Measurements from ENCODE around the gene MBP. TPM values are rescaled to one million over a fixed set of nuclear protein-coding genes. Genes with fewer than 3 reads are reported as not detected.
A peak's percentile ranks its signal among the peaks of the same experiment; 100 is the strongest.

MBP gene
- total RNA-seq, 4 donors from 2014 or later = 44.0 to 68.0 (median 60.2) TPM

DNA sequence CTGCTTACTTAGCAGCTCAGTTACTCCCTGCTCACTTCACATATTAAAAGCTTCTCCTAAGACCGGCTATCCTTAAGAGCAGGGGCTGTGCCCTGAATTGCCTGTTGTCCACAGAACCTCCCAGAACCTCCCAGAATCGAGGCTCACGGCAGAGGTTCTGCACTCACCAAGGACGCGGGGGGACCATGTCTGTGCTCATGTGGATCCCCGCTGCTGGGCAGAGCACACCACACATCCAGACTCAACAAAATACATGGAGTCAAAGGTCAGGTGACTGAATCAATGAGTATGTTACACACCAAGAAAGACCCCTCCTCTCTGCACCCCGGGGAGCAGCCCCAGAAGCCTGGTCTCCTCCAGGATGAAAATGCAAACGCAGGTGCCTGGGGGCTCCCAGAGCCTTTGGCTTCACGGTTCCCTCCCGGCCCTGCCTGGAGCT lies 149.0 kb downstream of the MBP start:
- Histone ChIP-seq H3K4me1 (peaks cover 30 to 33% of the 10 kb centered on the region in 2 donors), H3K9me3 (no peaks in the 10 kb centered on the region), H3K27ac (no peak overlapping the region), H3K36me3 (no peaks in the 10 kb centered on the region), H3K4me3 (replicated peaks in 1 of 3) (no peak overlapping the region), H3K27me3 (no peaks in the 10 kb centered on the region)
- DNase-seq = no peak
- 54 to 58% methylated on average over 9 to 10 of the region's 10 CpGs for WGBS, 2 donors
- TF ChIP-seq, protein P1, sequence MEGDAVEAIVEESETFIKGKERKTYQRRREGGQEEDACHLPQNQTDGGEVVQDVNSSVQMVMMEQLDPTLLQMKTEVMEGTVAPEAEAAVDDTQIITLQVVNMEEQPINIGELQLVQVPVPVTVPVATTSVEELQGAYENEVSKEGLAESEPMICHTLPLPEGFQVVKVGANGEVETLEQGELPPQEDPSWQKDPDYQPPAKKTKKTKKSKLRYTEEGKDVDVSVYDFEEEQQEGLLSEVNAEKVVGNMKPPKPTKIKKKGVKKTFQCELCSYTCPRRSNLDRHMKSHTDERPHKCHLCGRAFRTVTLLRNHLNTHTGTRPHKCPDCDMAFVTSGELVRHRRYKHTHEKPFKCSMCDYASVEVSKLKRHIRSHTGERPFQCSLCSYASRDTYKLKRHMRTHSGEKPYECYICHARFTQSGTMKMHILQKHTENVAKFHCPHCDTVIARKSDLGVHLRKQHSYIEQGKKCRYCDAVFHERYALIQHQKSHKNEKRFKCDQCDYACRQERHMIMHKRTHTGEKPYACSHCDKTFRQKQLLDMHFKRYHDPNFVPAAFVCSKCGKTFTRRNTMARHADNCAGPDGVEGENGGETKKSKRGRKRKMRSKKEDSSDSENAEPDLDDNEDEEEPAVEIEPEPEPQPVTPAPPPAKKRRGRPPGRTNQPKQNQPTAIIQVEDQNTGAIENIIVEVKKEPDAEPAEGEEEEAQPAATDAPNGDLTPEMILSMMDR (IDR thresholded peaks at IDR 0.05) = no peak
- TF ChIP-seq POLR2A (IDR thresholded peaks at IDR 0.05) = no peak
- intact Hi-C loops (cut with DNase I) = loop anchor here (5.0 to 10.0 kb wide), 2 partner anchors 61 to 179 kb away; no protein-coding TSS in a partner anchor

DNA sequence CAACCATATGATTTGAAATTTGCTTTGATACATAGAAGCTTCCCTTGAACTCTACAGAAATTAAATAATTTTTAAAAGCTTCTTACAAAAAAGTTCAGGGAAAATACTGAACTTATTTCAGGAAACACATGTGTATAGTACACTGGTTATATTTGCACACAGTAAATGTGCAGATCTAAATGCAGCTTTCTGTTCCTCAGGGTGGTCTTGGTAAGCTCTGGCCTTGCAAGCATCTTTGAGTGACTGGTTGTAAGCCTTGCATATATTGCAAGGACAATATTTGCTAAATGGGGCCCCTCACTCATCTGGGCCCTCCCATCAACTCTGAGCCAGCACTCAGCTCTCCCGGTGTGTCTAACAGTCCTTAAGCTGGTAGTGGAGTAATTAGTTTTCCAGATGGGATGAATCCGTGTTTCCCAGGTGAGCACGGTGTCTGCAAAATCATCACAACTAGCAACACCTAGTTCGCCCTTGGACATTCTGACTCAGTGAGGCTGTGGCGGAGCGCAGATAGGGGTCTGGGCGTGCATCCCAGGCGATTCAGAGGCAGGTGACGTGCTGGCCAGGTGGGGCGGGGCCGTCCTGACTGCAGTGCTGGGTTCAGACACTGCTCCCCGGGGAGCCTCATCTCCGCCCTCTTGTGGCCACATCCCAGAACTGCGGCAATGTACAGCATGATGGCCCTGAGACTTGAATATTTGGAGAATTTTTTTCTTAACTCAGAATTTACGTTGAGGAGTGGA lies 149.6 kb downstream of the MBP start:
- no peak overlapping the region for H3K27ac ChIP-seq
- H3K4me1 ChIP-seq = peaks cover 34 to 35% of the 10 kb centered on the region in 2 donors
- TF ChIP-seq, protein P1 (IDR thresholded peaks at IDR 0.05) = peak; percentile 84 to 95 (median 86)
- no peak for TF ChIP-seq POLR2A (IDR thresholded peaks at IDR 0.05)
- H3K36me3 ChIP-seq = no peaks in the 10 kb centered on the region
- no peaks in the 10 kb centered on the region for H3K9me3 ChIP-seq
- peak; percentile 89 to 92 for DNase-seq
- no peaks in the 10 kb centered on the region for H3K27me3 ChIP-seq
- whole genome bisulfite sequencing, 2 donors = 14 to 23% methylated on average over 14 to 15 of the region's 15 CpGs
- intact Hi-C loops (cut with DNase I) = loop anchor here (5.0 to 10.0 kb wide), 2 partner anchors 61 to 178 kb away; no protein-coding TSS in a partner anchor
- no peak overlapping the region for H3K4me3 ChIP-seq (replicated peaks in 1 of 3)

DNA sequence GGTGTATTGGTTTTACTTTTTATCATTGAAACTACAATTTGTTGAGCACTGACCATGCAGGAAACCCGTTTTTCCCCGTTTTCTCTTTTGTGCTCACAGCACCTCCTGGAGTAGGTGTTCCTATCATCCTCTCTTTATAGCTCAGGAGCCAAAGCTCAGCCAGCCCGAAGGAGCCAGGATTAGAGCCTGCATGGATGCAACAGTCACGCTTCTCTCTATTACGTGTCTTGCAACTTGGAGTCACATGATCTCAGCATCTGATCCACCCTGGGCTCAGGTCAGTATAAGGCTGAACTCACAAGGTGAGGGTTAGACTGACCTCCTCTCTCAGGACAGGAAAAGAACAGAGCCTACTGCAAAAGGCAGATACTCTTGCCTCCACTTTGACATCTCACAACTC lies 150.5 kb downstream of the MBP start:
- Histone ChIP-seq H3K36me3 (no peaks in the 10 kb centered on the region), H3K9me3 (no peaks in the 10 kb centered on the region), H3K27me3 (no peaks in the 10 kb centered on the region), H3K27ac (peak overlapping the region in 2 of 3 donors; percentile 61 to 72), H3K4me1 (peaks cover 41 to 44% of the 10 kb centered on the region in 2 donors), H3K4me3 (replicated peaks in 1 of 3) (no peak overlapping the region)
- TF ChIP-seq POLR2A (IDR thresholded peaks at IDR 0.05) = no peak
- TF ChIP-seq, protein P1 (IDR thresholded peaks at IDR 0.05) = no peak
- DNase-seq = no peak
- WGBS, 2 donors = 87% methylated on average over 5 of the region's 5 CpGs
- intact Hi-C loops (cut with DNase I) = loop anchor here (5.0 to 10.0 kb wide), 2 partner anchors 60 to 177 kb away; no protein-coding TSS in a partner anchor

DNA sequence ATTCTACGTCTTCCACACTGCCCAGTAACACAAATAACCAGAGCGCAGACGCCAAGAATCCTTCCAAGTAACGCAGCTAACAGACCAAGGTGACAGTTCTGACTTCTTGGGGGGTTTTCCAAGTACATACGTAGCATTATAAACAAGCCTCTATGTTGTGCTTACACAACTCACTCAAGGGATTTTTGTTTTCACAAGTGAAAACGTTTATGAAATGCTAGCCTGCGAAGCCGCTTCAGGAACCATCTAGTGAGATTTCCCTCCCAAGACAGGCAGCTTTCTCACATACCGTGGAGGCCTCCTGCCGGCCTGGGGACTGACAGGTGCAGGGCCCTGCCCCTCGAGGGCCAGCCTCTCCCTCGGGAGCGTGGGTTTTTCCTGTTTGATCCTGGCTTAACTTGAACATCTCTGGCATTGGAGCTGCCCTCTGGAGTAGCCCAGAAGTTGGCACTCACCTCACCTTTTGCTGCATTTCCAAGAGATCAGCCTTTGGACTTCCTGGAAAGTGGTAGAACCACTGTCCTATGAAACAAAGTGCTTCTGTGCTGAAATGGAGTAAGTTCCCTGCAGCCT lies 151.1 kb downstream of the MBP start:
- peaks cover 46% of the 10 kb centered on the region in 2 donors for H3K4me1 ChIP-seq
- no peaks in the 10 kb centered on the region for H3K9me3 ChIP-seq
- DNase-seq = peak; percentile 71
- H3K27ac ChIP-seq = peak overlapping the region in 2 of 3 donors; percentile 61 to 72
- intact Hi-C loops (cut with DNase I) = loop anchor here (5.0 to 10.0 kb wide), 2 partner anchors 59 to 177 kb away; no protein-coding TSS in a partner anchor
- no peaks in the 10 kb centered on the region for H3K36me3 ChIP-seq
- no peak for TF ChIP-seq POLR2A (IDR thresholded peaks at IDR 0.05)
- TF ChIP-seq, protein P1 (IDR thresholded peaks at IDR 0.05) = peak in 4 of 6 experiments; percentile 19 to 30 (median 22)
- no peaks in the 10 kb centered on the region for H3K27me3 ChIP-seq
- 23 to 38% methylated on average over 6 to 13 of the region's 13 CpGs for WGBS, 2 donors
- no peak overlapping the region for H3K4me3 ChIP-seq (replicated peaks in 1 of 3)

Data from thyroid gland (tissue), 4 donors.